ENCODE measurements around the gene HGF.
"Not testable (repeated sequence)": the region's sequence is repeated elsewhere in the genome, so short reads cannot be mapped to it uniquely, and the experiment has no call there.

HGF gene

DNA sequence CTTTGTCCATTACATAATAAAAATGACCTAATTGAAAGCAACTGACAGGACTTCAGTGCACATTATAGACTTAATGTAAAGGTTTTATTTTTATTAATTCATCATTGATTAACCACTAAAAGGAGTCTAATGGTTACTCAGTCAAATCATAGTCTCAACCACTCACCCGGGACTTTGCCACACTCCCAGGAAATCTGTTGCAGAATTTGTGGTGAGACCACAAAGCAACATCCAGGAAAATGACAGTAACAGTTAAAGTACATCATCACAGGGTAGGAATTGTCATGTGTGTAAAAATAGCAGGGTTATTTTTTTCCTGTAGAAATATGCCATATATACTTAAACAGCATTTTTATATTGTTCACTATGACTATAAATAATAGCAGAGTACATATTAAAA lies 6.3 kb upstream of the HGF start:
- no peak for DNase-seq (ENCODE audit: low read depth in 2 of 2)

DNA sequence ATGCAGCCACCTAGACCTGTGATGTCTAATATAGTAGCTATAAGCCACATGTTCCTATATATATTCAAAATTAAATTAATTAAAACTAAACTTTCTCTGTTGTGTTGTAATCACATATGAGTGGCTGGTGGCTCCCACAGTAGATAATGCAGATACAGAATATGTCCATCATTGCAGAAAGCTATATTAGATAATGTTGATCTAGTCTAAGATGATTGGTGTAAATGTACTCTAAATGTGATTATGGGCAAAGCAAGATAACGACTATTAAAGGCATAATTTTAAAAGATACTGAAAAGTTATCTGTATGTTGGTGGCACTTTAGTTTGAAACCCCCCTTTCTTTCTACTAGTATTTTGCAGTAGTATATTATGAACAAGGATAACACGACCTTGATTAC lies 5.7 kb upstream of the HGF start:
- DNase-seq (ENCODE audit: low read depth in 2 of 2) = no peak

DNA sequence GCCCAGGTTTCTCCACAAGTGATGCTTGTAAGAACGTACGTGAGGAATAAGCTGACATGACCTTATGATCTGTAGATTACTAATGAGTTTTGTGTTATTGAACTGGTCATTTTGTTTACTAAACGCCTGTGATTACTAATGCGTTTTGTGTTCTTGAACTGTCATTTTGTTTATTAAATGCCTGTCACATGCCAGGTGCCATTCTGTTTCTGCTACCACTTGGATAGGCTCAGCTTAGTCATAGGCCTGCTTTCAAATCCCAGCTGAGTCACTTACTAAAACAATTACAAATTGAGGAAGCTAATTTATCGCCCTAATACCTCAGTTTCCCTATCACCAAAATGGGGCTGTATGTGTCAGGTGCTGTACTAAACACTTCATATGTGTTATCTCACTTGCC lies 4.7 kb upstream of the HGF start:
- DNase-seq (ENCODE audit: low read depth in 2 of 2) = no peak

DNA sequence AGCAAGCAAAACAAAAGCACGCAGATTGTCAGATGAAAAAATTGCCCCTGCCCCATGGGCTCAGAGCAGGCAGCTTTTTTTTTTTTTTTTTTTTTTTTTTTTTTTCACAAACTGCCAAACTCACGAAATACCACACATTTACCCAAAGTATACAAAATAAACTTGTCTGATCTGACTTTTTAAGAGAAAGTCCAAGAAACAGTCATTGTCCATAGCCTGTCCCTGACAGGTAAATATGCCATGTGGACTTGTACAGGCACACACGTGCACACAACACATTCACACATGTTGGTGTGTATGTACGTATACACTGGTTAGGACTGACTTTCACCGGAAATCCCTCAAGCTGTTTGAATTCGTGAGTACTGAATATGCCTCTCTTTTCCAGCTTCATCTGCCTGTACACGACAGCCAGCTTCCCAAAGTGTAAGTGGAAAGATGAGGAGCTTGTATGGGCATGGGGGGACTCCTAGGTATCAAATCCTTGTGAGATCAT lies 929 bp upstream of the HGF start:
- no peak for DNase-seq (ENCODE audit: low read depth in 2 of 2)

DNA sequence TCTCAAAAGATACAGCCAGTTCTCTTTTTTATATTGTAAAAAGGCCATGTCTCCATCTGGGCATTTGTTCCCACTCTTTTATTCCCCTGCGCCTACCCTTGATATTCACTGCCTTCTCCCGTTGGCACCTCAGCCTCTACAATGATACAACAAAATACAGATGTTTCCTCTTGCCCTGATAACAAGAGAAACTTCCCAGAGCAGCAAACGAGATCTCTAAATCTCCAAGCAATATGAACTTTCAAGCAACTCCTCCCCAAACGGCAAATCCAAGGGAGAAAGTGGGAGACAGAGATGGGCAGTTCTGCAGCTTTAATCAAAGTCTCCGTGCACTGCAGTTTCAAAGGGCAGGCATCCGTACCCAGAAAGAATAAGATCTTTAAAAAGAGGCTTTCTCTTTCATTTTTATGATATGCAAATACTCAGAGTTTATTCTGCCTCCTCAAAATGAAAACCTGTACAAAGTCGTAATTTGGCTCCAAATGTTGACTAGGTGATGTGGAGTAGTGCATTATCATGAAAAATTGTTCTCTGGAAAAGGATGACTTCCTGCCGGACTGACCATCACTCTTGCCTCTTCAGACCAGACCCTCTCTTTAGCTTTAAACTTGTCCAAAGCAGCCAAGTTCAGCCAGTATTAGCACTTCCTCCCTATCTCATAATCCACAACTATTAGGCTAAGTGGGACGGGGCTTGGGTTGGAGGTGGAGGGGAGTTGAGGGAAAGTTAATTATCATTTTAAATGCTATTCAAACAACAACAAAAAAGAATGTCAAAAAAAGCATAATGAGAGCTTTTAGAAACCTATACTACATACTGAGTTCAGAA lies 682 bp downstream of the HGF start:
- no peak for DNase-seq (ENCODE audit: low read depth in 2 of 2)

DNA sequence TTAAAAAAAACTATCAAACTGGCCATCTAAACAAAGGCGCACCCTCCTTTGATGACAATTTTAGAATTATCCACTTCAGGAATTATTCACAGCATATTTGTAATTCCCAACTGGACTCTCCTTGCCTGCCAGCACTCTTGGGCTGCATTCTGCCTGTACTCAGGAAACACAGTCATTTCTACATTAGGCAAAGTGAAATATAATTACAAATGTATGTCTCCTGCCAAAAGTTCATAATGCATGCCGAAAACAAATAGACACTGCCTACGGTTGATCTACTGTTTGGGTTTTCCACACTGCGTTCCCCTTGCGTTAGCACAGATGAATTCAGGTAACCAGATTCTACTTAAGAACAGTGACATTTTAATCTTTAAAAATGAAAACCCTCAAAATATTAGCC lies 1.9 kb downstream of the HGF start:
- no peak for DNase-seq (ENCODE audit: low read depth in 2 of 2)

DNA sequence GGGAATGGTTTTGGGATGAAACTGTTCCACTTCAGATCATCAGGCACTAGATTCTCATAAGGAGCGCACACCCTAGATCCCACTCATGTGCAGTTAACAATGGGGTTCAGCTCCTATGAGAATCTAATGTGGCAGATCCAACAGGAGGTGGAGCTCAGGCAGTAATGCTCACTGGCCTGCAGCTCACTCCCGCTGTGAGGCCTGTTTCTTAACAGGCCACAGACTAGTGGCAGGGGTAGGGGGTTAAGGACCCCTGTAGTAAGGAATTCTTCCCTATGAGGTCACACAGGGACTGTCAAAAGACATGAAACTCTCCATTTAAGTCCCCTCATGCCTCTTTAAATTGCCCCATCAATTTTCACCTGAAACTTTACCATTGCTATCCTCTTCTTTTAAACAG lies 8.0 kb downstream of the HGF start:
- no peak for DNase-seq (ENCODE audit: low read depth in 2 of 2)

DNA sequence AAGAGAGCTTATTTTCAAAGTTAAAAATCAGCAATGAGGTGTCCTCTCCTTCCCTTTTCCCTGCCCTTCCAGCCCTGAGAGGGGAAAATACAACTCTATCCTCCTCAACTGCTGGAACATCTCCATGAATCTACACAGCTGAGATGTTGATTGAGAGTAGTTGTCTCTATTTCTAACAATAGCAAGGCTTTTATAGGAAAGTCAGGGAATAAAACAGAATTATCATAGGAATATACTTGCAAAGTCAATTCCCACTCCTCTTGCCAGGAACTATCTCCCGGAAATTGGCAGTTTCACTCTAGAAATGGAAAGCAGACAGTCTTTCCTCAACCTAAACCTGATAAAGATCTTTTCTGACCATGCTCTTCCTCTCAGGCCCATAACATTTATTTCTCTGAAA lies 8.8 kb downstream of the HGF start:
- DNase-seq (ENCODE audit: low read depth in 2 of 2) = no peak

DNA sequence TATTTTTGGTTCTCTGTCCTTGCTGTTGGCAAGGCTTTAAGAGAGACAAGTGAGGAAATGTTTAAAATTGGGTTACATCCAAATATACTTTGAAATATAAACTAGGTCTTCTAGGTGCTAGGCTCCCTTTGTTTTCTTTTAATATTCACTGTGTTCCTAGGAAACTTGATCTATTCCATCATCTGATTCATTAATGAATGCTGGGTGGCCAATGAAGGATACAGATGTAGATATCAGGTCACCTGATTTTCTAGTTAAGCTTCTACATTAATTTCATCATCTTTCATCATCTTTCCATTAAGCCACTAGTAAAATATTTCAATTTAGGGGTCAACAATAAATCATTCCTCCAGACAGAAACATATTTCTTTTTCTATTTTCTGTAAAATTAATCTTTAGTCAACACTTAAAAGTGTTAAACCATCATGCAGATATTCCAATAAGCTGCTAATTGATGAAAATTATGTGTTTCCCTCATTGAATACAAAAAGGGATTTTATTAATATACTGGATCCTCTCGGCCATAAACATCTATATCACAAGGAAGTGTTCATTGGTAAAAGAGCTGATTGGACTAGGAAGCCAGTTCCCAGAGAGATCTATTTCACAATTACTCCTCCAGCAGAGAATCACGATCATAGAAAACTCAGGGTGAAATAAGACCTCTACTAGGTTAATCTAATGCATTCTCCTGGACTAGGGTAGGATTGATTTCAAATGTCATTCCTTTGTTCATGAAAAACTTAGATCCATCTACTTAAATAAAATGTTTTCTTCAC lies 14.7 kb downstream of the HGF start:
- no peak for DNase-seq (ENCODE audit: low read depth in 2 of 2)

DNA sequence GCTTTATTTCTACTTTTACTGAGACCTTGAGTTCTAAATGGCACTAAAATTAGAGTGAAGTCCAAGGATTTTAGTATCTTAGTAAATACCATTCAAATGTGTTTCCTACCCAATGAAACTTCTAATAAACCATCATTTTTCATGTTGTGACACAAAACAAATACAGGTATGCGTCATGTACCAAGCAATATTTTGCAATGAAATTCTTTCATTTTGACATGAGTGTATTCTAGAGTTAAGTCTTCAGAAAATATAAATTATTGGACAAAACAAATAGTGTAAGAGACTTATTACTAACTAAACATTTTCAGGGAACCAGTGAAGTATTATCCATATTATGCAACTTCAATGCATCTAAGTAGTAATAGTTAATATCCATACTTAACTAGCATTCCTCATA lies 16.5 kb downstream of the HGF start:
- no peak for DNase-seq (ENCODE audit: low read depth in 2 of 2)

DNA sequence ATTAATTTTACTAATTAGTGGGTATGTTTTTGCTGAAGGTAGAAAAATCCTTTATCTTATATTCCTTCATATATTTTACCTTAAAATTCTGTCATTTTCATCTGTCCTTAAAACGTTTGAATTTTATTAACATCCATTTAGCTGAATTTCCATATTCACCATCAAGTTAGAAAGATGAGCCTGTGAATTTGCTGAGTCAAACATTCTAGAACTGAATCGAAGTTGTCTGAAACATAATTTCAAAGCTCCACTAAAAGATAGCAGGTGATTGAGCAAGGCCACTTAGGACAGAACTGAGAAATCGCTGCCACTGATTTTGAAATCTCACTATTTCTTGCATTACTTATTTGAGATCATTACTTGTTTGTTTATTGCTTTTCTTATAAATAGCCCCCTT lies 17.5 kb downstream of the HGF start:
- DNase-seq (ENCODE audit: low read depth in 2 of 2) = no peak

DNA sequence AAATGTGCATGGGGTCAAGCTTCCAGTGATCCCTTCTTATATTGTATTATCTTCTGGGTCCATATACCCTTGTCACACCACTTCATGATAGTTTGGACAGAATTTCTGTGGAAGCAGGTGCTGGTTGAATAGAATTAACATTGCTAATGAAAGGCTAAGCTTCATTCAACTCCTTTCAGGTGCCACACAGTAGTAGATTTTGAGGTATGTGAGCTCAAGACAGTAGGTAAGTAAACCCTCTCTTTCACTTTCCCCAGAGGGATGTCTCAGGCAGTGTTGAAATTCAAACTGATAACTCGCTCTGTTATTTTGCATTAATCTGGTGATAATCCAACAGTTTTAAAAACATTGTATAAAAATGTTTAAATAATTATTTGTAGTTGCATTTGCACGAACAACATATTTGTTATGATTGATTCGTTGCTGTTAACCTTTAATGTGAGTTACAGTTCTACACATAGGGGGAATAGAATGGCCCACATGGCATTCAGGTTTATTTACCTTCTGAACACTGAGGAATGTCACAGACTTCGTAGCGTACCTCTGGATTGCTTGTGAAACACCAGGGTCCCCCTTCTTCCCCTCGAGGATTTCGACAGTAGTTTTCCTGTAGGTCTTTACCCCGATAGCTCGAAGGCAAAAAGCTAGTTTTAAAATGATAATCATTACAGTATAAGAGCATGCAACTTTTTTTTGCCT lies 18.1 kb downstream of the HGF start:
- DNase-seq (ENCODE audit: low read depth in 2 of 2) = no peak

DNA sequence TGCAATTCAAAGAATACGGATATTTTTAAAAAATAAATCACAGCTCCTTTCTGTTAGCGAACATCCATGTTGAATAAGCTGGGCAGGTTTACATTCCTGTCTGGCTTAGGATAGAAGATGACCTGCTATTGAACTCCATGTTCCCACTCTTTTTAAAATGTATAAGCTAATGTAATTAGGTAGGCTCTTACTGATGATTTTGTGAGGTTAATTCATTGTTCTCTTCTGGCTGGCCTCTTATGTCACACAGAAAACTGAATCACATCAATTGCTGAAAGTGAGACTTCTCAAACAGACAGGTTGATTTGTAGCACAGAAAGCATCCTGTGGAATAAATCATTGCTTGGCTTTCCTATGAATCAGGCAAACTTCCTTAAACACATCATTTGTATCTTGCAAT lies 24.2 kb downstream of the HGF start:
- DNase-seq (ENCODE audit: low read depth in 2 of 2) = no peak

DNA sequence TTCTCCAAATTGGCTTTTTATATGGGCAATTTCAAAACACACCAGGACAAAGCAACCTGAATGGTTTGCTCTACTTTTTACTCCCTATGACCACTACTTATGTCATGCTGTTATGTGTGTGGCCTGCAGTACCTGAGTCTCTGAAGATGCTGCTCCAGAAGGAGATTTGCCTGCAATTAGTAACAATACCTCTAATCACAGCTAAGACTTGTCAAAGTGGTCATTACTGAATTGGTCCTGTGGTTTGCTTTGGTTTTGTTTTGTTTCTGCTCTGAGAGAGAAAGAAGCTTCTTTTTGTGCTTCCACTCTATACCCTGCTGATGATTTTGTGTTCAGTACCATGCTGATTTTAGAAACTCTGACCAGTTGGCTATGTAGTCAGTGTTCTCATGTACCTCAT lies 25.5 kb downstream of the HGF start:
- no peak for DNase-seq (ENCODE audit: low read depth in 2 of 2)

DNA sequence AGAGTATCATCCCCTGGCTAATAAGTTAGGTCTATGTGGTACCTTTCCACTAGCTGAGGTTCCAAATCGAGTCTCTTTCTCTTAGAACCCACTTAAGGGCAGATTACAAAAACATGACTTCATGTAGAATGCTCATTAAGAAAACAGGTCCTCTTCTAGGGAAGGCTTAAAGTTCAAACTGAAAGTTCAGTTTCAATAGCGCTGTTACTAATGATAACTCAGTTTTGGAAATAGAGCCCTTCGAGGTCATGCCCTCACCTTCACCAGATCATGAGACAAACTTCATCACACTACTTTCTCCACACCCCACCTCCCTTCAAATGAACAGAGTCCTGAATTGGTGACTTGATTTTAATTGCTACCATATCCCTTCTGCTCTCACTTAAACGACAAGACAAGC lies 26.2 kb downstream of the HGF start:
- no peak for DNase-seq (ENCODE audit: low read depth in 2 of 2)

DNA sequence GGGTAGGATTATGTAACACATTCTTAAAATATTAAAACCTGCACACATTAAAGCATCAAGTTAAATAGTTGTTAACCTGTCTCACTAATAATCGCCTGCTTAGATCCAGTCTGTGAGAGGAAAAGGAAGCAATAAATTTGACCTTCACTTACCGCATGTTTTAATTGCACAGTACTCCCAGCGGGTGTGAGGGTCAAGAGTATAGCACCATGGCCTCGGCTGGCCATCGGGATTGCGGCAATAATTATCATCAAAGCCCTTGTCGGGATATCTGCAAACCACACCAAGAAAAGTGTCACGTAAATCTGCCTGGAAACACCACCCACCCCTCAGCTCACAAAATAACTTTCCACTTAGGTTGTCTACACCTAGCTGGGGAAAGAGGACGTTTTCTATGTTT lies 26.6 kb downstream of the HGF start:
- DNase-seq (ENCODE audit: low read depth in 2 of 2) = no peak

DNA sequence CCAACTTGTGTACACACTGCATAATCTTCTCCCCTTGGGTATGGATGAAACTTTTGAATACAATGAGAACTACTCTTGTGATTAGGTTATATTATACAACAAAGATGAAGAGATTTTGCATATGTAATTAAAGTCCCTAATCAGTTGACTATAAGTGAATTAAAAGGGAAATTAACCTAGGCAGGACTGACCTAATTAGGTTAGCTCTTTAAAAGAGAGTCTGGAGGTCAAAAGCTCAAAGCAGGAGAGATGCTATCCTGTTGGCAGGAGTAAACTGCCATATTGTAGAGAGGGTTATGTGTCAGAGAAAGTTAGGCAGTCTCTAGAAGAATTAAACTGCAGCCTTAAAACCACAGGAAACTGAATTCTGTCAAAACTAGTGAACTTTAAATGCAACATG lies 29.4 kb downstream of the HGF start:
- no peak for DNase-seq (ENCODE audit: low read depth in 2 of 2)

DNA sequence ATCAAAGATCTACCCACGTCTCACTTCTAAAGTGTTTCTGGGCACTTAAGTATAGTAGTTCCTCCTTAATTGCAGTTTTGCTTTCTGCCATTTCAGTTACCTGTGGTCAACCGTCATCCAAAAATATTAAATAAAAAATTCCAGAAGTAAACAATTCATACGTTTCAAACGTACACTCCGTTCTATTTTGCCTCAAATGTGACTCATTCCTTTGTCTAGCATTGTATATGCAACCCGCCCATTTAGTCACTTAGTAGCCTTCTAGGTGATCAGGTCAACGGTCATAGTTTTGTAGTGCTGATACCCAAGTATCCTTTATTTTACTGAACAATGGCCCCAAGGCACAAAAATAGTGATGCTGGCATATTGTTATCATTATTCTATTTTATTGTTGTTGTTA lies 33.8 kb downstream of the HGF start:
- DNase-seq (ENCODE audit: low read depth in 2 of 2) = no peak

DNA sequence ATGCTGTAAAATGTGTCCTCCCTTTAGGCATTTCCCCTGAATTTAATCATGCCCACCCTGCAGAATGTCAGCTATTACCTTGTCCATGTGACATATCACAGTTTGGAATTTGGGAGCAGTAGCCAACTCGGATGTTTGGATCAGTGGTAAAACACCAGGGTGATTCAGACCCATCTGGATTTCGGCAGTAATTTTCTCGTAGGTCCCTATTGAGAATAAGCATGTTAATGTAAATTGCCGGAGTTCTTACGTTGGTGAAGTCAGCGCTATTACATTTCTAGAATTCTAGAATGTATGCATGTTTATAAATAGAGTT lies 44.1 kb downstream of the HGF start:
- DNase-seq (ENCODE audit: low read depth in 2 of 2) = no peak

DNA sequence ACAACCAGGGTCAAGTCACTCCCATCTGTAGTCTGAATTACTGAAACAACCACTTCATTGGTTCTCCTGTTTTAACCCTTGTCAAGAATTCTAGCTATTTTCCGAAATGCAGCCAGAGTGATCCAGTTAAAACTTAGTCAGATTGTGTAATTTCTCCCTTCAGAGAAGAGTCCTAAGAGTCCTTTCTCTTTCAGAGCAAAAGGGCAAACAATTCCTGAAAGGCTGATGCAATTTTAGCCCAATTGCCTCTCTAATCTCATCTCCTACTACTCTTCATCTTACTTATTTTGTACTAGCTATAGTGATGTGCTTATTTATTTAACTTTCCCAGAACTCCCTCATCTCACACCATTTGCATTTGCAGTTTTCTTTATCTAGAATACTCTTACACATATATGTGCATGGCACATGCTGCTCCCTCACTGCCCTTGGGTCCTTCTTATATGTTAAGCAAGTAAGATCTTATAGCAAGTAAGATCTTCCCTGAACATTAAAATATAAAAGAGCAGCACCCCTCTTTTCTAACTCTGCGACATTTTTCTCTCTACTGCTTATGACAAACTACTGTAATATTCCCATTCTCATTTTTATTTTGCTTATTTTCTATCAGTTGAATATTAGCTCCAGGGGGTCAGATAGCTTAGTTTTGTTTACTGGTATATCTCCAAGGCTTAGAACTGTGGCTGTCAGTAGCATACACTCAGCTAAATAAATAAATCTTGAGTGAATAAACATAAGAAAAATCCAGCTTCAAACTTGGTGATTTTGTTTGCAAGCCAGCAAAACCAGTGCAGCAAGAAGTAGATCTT lies 44.6 kb downstream of the HGF start:
- DNase-seq (ENCODE audit: low read depth in 2 of 2) = no peak

DNA sequence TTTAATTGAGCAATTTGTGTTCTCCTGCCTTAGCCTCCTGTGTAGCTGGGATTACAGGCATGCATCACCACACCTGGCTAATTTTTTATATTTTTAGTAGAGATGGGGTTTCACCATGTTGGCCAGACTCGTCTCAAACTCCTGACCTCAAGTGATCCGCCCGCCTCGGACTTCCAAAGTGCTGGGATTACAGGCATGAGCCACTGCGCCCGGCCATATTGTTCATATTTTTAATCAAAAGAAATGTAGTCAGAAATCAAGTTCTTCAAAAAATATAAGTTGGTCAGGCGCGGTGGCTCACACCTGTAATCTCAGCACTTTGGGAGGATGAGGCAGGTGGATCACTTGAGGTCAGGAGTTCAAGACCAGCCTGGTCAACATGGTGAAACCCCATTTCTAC lies 47.6 kb downstream of the HGF start:
- DNase-seq (ENCODE audit: low read depth in 2 of 2) = not testable (repeated sequence)

DNA sequence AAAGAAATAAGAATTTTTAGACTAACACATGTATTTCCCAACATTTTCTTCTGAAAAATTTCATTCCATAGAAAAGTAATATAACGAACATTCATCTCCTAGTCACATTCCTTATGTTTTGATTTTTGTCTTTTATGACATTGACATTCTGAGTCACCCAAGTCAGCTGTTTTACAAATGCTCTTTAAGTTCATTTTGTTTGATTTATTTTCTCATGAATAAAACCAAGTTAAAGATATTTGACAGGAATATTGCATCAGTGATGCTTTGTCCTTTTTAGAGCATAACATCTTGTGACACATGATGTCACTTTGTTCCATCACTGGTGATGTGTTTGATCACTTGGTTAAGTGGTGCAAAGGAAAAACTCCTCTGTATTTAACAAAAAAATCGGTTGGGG lies 48.4 kb downstream of the HGF start:
- DNase-seq (ENCODE audit: low read depth in 2 of 2) = no peak

Measured in stimulated activated CD8-positive, alpha-beta memory T cell treated with anti-CD3 and anti-CD28 coated beads, Interleukin-2, amount 100 ng/mL, for 1 hour (primary cell).